ENCODE results near the gene CDKN2B-AS1. TPM values are rescaled to one million over a fixed set of nuclear protein-coding genes. Genes with fewer than 3 reads are reported as not detected.
"Not testable (repeated sequence)": the region's sequence is repeated elsewhere in the genome, so short reads cannot be mapped to it uniquely, and the experiment has no call there.

Gene CDKN2B-AS1
- total RNA-seq (ENCODE audit: unreplicated experiment): 0.36 TPM
- long read RNA-seq: 0 reads

DNA sequence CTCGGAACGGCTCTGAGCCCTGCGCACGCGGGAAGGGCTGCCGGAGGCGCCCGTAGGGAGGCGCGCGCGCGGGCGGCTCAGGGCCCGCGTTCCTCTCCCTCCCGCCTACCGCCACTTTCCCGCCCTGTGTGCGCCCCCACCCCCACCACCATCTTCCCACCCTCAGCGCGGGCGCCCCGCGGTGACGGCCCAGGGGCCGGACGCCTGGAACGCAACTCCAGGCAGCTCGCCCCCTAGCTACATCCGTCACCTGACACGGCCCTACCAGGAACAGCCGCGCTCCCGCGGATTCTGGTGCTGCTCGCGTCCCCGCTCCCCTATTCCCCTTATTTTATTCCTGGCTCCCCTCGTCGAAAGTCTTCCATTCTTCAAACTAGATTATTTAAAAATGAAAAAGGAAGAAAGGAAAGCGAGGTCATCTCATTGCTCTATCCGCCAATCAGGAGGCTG, at the start of gene CDKN2B-AS1:
CDKN2B-AS1 (plus strand) TSS at position 236 of the 450 bp plus-strand sequence.
- Mint-ChIP-seq H3K36me3 (ENCODE audit: low read depth, unreplicated experiment) (peaks cover 7% of the 10 kb centered on the region), H3K4me1 (ENCODE audit: unreplicated experiment) (peaks cover 12% of the 10 kb centered on the region), H3K4me3 (ENCODE audit: unreplicated experiment) (peak within 1 kb of the TSS; percentile 91), H3K27ac (ENCODE audit: unreplicated experiment) (peak within 1 kb of the TSS; percentile 83), H3K27me3 (ENCODE audit: unreplicated experiment) (peaks cover 24% of the 10 kb centered on the region), H3K9me3 (ENCODE audit: unreplicated experiment) (no peaks in the 10 kb centered on the region)
- DNase-seq (ENCODE audit: low spot score): peak; percentile 46
- no peak for TF ChIP-seq CTCF (IDR thresholded peaks at IDR 0.05; ENCODE audit: unreplicated experiment)

DNA sequence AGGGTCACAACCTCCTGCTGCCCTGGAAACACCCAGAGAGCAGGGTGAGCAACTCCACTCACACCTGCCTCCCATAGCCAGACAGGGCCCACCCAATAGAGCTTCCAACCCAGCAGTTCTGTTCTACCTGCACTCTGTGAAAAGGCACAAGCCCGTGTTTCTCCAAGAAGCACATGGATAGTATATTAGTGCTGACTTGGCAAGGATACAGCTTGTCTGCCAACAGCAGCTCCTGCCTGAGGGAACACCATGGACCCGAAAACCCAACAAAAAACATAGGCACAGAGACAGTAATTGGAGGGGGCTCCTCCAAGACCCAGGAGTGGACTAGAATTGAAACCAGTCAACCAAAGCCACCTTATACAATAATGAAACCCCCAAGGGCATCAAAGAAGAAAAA, 49.0 kb upstream of the CDKN2B-AS1 start:
- no peak overlapping the region for H3K27ac Mint-ChIP-seq (ENCODE audit: unreplicated experiment)
- H3K9me3 Mint-ChIP-seq (ENCODE audit: unreplicated experiment): no peaks in the 10 kb centered on the region
- no peaks in the 10 kb centered on the region for H3K36me3 Mint-ChIP-seq (ENCODE audit: low read depth, unreplicated experiment)
- H3K4me1 Mint-ChIP-seq (ENCODE audit: unreplicated experiment): no peaks in the 10 kb centered on the region
- no peaks in the 10 kb centered on the region for H3K27me3 Mint-ChIP-seq (ENCODE audit: unreplicated experiment)
- no peak for DNase-seq (ENCODE audit: low spot score)
- no peak for TF ChIP-seq CTCF (IDR thresholded peaks at IDR 0.05; ENCODE audit: unreplicated experiment)
- no peak overlapping the region for H3K4me3 Mint-ChIP-seq (ENCODE audit: unreplicated experiment)

- DNase-seq (ENCODE audit: low spot score): no peak
- Mint-ChIP-seq H3K4me1 (ENCODE audit: unreplicated experiment) (no peaks in the 10 kb centered on the region), H3K9me3 (ENCODE audit: unreplicated experiment) (no peaks in the 10 kb centered on the region), H3K36me3 (ENCODE audit: low read depth, unreplicated experiment) (peaks cover 3% of the 10 kb centered on the region), H3K27ac (ENCODE audit: unreplicated experiment) (no peak overlapping the region), H3K27me3 (ENCODE audit: unreplicated experiment) (peaks cover 2% of the 10 kb centered on the region), H3K4me3 (ENCODE audit: unreplicated experiment) (no peak overlapping the region)
- TF ChIP-seq CTCF (IDR thresholded peaks at IDR 0.05; ENCODE audit: unreplicated experiment): no peak
Observed at GRCh38 chr9:21958833-21959232, 35.8 kb upstream of the CDKN2B-AS1 start.

GRCh38 chr9:21959268-21959667, 35.3 kb upstream of the CDKN2B-AS1 start:
- not testable (repeated sequence) for H3K36me3 Mint-ChIP-seq (ENCODE audit: low read depth, unreplicated experiment); H3K4me1 Mint-ChIP-seq (ENCODE audit: unreplicated experiment); DNase-seq (ENCODE audit: low spot score); H3K27ac Mint-ChIP-seq (ENCODE audit: unreplicated experiment); H3K27me3 Mint-ChIP-seq (ENCODE audit: unreplicated experiment); H3K9me3 Mint-ChIP-seq (ENCODE audit: unreplicated experiment); H3K4me3 Mint-ChIP-seq (ENCODE audit: unreplicated experiment)

DNA sequence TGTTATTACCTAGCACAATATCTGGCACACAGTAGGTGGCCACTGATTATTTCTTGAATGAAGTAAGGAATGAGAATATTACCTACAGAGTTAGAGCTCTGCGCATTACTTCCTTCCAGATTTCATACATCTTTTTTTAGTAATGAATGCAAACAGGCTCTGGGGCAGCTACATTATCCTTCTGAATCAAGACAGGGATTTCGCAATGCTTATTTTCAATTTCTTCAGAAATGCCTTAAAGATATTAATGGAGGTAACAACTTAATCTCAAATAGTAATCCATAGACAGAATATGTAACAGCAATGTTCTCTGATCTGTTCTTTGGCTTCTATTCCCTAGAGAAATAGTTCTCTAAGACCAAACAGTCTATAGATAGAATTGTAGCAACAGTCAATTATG, 33.0 kb upstream of the CDKN2B-AS1 start:
- no peak for TF ChIP-seq CTCF (IDR thresholded peaks at IDR 0.05; ENCODE audit: unreplicated experiment)
- peaks cover 3% of the 10 kb centered on the region for H3K36me3 Mint-ChIP-seq (ENCODE audit: low read depth, unreplicated experiment)
- H3K27me3 Mint-ChIP-seq (ENCODE audit: unreplicated experiment): peaks cover 8% of the 10 kb centered on the region
- no peak for DNase-seq (ENCODE audit: low spot score)
- H3K4me3 Mint-ChIP-seq (ENCODE audit: unreplicated experiment): no peak overlapping the region
- H3K9me3 Mint-ChIP-seq (ENCODE audit: unreplicated experiment): no peaks in the 10 kb centered on the region
- no peak overlapping the region for H3K27ac Mint-ChIP-seq (ENCODE audit: unreplicated experiment)
- no peaks in the 10 kb centered on the region for H3K4me1 Mint-ChIP-seq (ENCODE audit: unreplicated experiment)

Measured in endothelial cell (in vitro differentiated cells).